ENCODE data around the gene CLOCK. TPM values are rescaled to one million over a fixed set of nuclear protein-coding genes. Genes with fewer than 3 reads are reported as not detected.

The CLOCK gene
- total and polyA plus RNA-seq, 12 donors, result 6.9 to 37.0 (median 27.9) TPM

DNA sequence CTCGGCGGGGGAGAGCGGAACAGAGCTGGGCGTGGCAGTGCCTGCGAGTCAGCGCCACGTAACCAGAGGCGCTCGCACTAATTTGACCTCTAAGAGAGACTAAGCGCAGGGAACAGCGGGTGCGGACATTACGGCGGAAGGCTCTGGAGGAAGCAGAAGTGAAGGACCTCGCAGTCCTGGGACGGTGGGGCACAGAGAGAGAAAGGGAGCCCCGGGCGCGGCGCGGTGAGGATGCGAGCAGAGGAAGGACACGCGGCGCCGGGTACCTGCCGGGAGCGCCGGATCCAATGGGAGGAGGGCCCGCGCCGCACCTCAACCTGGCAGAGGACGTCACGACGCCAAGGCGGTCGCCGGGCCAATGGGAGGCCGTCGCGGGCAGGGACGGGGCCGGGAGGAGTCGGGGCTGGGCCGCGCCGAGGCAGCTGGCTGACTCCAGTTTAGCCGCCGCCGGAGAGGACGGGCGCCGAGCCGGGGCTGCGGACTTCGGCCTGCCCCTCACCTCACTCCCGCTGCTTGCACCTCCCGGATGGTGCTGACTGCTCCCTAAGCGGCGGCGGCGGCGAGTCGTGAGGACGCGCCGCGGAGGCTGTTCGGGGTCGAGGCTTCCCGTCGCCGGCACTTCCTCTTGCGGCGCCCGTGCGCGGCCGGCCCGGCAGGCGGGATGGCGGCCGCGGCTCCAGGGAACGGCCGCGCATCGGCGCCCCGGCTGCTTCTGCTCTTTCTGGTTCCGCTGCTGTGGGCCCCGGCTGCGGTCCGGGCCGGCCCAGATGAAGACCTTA lies 151.0 kb downstream of the CLOCK start, which contains the start of gene TMEM165:
Gene TMEM165, plus strand, starts transcription at position 429 of the 779 bp plus-strand sequence. Its CDS starts 233 bp downstream, at position 662.
- Histone ChIP-seq H3K4me1 (replicated peaks in 1 of 2) (peaks cover 25 to 27% of the 10 kb centered on the region in 2 donors), H3K27me3 (no peaks in the 10 kb centered on the region), H3K9me3 (replicated peaks in 1 of 3) (no peaks in the 10 kb centered on the region), H3K36me3 (replicated peaks in 1 of 2) (no peaks in the 10 kb centered on the region), H3K27ac (peak within 1 kb of the TSS; percentile 96 to 99 (median 99)), H3K4me3 (peak within 1 kb of the TSS; percentile 54 to 99 (median 78))
- DNase-seq, result peak; percentile 92 to 96 (median 94)
- intact Hi-C loops (cut with DNase I), result loop anchor here in 1 of 2 donors (5.0 kb wide), 1 partner anchor 48 kb away; the partner anchor contains the start of gene SRD5A3
- peak; percentile 96 to 99 for TF ChIP-seq POLR2A (IDR thresholded peaks at IDR 0.05)
- TF ChIP-seq, protein P1, sequence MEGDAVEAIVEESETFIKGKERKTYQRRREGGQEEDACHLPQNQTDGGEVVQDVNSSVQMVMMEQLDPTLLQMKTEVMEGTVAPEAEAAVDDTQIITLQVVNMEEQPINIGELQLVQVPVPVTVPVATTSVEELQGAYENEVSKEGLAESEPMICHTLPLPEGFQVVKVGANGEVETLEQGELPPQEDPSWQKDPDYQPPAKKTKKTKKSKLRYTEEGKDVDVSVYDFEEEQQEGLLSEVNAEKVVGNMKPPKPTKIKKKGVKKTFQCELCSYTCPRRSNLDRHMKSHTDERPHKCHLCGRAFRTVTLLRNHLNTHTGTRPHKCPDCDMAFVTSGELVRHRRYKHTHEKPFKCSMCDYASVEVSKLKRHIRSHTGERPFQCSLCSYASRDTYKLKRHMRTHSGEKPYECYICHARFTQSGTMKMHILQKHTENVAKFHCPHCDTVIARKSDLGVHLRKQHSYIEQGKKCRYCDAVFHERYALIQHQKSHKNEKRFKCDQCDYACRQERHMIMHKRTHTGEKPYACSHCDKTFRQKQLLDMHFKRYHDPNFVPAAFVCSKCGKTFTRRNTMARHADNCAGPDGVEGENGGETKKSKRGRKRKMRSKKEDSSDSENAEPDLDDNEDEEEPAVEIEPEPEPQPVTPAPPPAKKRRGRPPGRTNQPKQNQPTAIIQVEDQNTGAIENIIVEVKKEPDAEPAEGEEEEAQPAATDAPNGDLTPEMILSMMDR (IDR thresholded peaks at IDR 0.05), result peak in 1 of 6 experiments; percentile 29
- 0 to 1% (median 0%) methylated on average over 19 to 95 of the region's 95 CpGs for WGBS, 4 donors

DNA sequence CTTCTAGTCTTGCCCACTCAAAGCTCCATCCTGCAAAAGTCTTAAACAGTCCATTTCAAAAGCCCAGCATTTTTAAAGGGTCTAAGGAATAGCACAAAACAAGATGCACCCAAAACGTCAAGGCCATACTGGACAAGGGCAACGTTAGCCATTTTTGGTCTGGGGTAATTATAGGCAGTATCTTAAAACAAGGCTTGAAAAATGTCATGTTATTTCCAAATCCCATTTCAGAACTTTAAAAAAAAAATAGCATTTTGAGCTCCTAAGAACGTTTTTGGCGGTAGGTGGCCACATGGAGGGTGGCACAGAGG lies 151.5 kb downstream of the CLOCK start:
- Histone ChIP-seq H3K27ac (peak overlapping the region; percentile 96 to 99 (median 99)), H3K27me3 (no peaks in the 10 kb centered on the region), H3K36me3 (replicated peaks in 1 of 2) (no peaks in the 10 kb centered on the region), H3K4me3 (peak overlapping the region in 2 of 4 donors; percentile 54 to 99), H3K9me3 (replicated peaks in 1 of 3) (no peaks in the 10 kb centered on the region), H3K4me1 (replicated peaks in 1 of 2) (peaks cover 24 to 25% of the 10 kb centered on the region in 2 donors)
- intact Hi-C loops (cut with DNase I), result loop anchor here in 1 of 2 donors (5.0 kb wide), 1 partner anchor 48 kb away; the partner anchor contains the start of gene SRD5A3
- DNase-seq, result no peak
- WGBS, 4 donors, result 0 to 1% (median 0%) methylated on average over 4 of the region's 4 CpGs
- TF ChIP-seq, protein P1 (IDR thresholded peaks at IDR 0.05), result peak in 3 of 6 experiments; percentile 17 to 37 (median 18)
- TF ChIP-seq POLR2A (IDR thresholded peaks at IDR 0.05), result no peak

DNA sequence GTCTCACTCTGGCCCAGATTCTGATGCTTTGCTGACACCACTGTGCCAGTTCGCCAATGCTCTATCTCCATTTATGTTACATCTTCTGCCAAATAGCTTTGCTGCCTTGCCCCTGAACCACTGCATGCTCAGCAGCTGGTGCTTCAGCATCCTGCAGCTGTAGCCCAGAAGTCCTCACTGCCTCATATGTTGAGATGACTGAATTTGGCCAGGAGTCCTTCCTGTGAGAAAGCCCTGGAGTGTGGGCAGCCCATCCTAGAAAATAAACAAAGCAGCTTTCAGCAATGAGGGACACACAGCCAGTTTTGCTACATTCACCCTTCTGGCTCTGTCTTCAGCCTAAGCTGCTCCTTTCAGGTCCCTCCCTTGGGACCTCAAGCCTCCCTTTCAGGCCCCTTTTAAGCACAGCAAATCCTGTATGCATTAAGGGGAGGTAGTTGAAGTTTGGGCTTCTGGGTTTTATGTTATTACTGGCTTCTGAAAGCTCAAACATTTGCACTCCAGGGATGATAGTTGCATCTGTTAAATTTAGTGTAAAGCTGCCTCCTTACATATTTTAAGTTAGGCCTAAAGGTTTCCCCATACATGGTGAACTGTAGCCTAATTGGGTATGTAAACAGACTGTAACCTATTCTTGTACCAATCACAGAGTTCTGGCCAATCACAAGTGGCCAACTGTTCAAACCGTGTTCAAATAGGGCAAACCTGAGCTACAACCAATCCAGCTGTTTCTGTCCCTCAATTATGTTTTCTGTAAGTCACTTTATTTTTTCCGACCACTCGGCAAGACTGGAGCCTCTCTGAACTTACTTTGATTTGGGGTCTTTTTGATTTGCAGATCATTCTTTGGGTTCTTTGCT lies 153.0 kb downstream of the CLOCK start:
- intact Hi-C loops (cut with DNase I), result no loop called here
- Histone ChIP-seq H3K27me3 (no peaks in the 10 kb centered on the region), H3K27ac (no peak overlapping the region)

More for the DNA sequence above, 153.0 kb downstream of the CLOCK start:
- no peaks in the 10 kb centered on the region for H3K9me3 ChIP-seq (replicated peaks in 1 of 3)
- TF ChIP-seq, protein P1 (IDR thresholded peaks at IDR 0.05), result no peak
- no peak for TF ChIP-seq POLR2A (IDR thresholded peaks at IDR 0.05)
- no peak overlapping the region for H3K4me3 ChIP-seq
- WGBS, 4 donors, result 87 to 94% (median 90%) methylated on average over 4 of the region's 4 CpGs
- no peak for DNase-seq
- no peaks in the 10 kb centered on the region for H3K36me3 ChIP-seq (replicated peaks in 1 of 2)
- peaks cover 12 to 15% of the 10 kb centered on the region in 2 donors for H3K4me1 ChIP-seq (replicated peaks in 1 of 2)

All from adrenal gland (tissue), 12 donors.